GM23338 (cell line): ENCODE measurements around the gene QSOX1. TPM values are rescaled to one million over a fixed set of nuclear protein-coding genes. Genes with fewer than 3 reads are reported as not detected.

ENCODE experiments used
- ATAC-seq: fragments of 200-7000 bp; cut with Tn5 transposase; 3 replicates; pipeline ENCODE4 v1.9.1; 2020
- DNase-seq: peaks from one replicate; pipeline ENCODE4 v3.0.0-alpha.2; 2015; ENCODE audit warnings: low spot score
- H2AFZ ChIP-seq: fragments of 200-600 bp; sonication (generic); 2 replicates; pipeline ENCODE4 v1.8.0; 2016; ENCODE audit warnings: antibody characterized with exemption, mild to moderate bottlenecking, moderate library complexity
- H3F3A ChIP-seq: fragments of 200-600 bp; sonication (generic); replicated peaks from 2 replicates; pipeline ENCODE4 v1.8.0; 2017; ENCODE audit warnings: antibody characterized with exemption, mixed run types, low read depth
- H3K27ac ChIP-seq: fragments of 200-600 bp; sonication (generic); 2 replicates; pipeline ENCODE4 v1.6.1; 2016; ENCODE audit warnings: low read depth
- H3K27me3 ChIP-seq: fragments of 200-600 bp; sonication (generic); 2 replicates; pipeline ENCODE4 v1.8.0; 2016; ENCODE audit warnings: mild to moderate bottlenecking, mixed run types, moderate library complexity; ENCODE audit not compliant: insufficient read depth
- H3K36me3 ChIP-seq: fragments of 200-600 bp; sonication (generic); 2 replicates; pipeline ENCODE4 v1.8.0; 2016; ENCODE audit warnings: mild to moderate bottlenecking; ENCODE audit not compliant: insufficient read depth
- H3K4me1 ChIP-seq: fragments of 200-600 bp; sonication (generic); 2 replicates; pipeline ENCODE4 v1.8.0; 2016; ENCODE audit warnings: mild to moderate bottlenecking, moderate library complexity; ENCODE audit not compliant: insufficient read depth
- H3K4me2 ChIP-seq: fragments of 200-600 bp; sonication (generic); 2 replicates; pipeline ENCODE4 v1.7.1; 2017; ENCODE audit warnings: mixed run types
- H3K4me3 ChIP-seq: fragments of 200-600 bp; sonication (generic); 2 replicates; pipeline ENCODE4 v1.6.1; 2016; ENCODE audit warnings: mixed run types
- H3K79me2 ChIP-seq: fragments of 200-600 bp; sonication (generic); replicated peaks from 2 replicates; pipeline ENCODE4 v1.8.0; 2017; ENCODE audit warnings: mild to moderate bottlenecking; ENCODE audit not compliant: insufficient read depth
- H3K9me2 ChIP-seq: fragments of 200-600 bp; sonication (generic); 2 replicates; pipeline ENCODE4 v1.8.0; 2017; ENCODE audit not compliant: insufficient read depth
- H4K20me1 ChIP-seq: fragments of 200-600 bp; sonication (generic); replicated peaks from 2 replicates; pipeline ENCODE4 v1.8.0; 2017; ENCODE audit warnings: mild to moderate bottlenecking; ENCODE audit not compliant: insufficient read depth
- H3K27ac Mint-ChIP-seq: 2 replicates; pipeline ENCODE4 v1.8.0; 2020; ENCODE audit warnings: inconsistent platforms, mild to moderate bottlenecking, moderate library complexity, mixed read lengths
- H3K27me3 Mint-ChIP-seq: 3 replicates; pipeline ENCODE4 v1.8.0; 2022; ENCODE audit warnings: low read depth, mild to moderate bottlenecking, moderate library complexity, mixed read lengths, inconsistent platforms; ENCODE audit not compliant: insufficient read depth, poor library complexity
- H3K36me3 Mint-ChIP-seq: 3 replicates; pipeline ENCODE4 v1.8.0; 2021; ENCODE audit warnings: low read depth, mild to moderate bottlenecking, inconsistent platforms, moderate library complexity, mixed read lengths
- H3K4me1 Mint-ChIP-seq: 3 replicates; pipeline ENCODE4 v1.8.0; 2020; ENCODE audit warnings: mild to moderate bottlenecking, inconsistent platforms, mixed read lengths
- H3K4me3 Mint-ChIP-seq: 3 replicates; pipeline ENCODE4 v1.8.0; 2021; ENCODE audit warnings: moderate library complexity, mild to moderate bottlenecking, inconsistent platforms, mixed read lengths
- H3K9me3 Mint-ChIP-seq: 3 replicates; pipeline ENCODE4 v1.8.0; 2020; ENCODE audit warnings: moderate library complexity, mild to moderate bottlenecking, inconsistent platforms, mixed read lengths
- CREB1 ChIP-seq: fragments of 250-450 bp; sonication (Bioruptor Pico); IDR thresholded peaks from 2 replicates; pipeline ENCODE4 v1.5.0; 2020; ENCODE audit warnings: low read depth, mild to moderate bottlenecking, moderate library complexity
- EZH2phosphoT487 ChIP-seq: fragments of 200-600 bp; sonication (generic); IDR thresholded peaks from one replicate; pipeline ENCODE4 v1.8.1; 2018; ENCODE audit warnings: antibody characterized with exemption; ENCODE audit not compliant: unreplicated experiment
- NANOG ChIP-seq: IDR thresholded peaks from 2 replicates; pipeline ENCODE4 v1.6.1; 2016; ENCODE audit warnings: antibody characterized with exemption, borderline replicate concordance
- POLR2AphosphoS5 ChIP-seq: IDR thresholded peaks from 2 replicates; pipeline ENCODE4 v1.6.1; 2016; ENCODE audit warnings: antibody characterized with exemption, low read depth
- REST ChIP-seq: IDR thresholded peaks from one replicate; pipeline ENCODE4 v1.6.1; 2018; ENCODE audit warnings: antibody characterized with exemption; ENCODE audit not compliant: unreplicated experiment
- ZNF331 ChIP-seq: fragments of 250-450 bp; sonication (Bioruptor Pico); IDR thresholded peaks from 2 replicates; pipeline ENCODE4 v1.5.0; 2020; ENCODE audit warnings: low read depth, mild to moderate bottlenecking, moderate library complexity
- ZNF462 ChIP-seq: fragments of 250-450 bp; sonication (Bioruptor Pico); IDR thresholded peaks from 2 replicates; pipeline ENCODE4 v1.5.0; 2020; ENCODE audit warnings: mild to moderate bottlenecking, moderate library complexity
- polyA plus RNA-seq: library from polyadenylated mRNA; unstranded; fragments of >200 nt; fragmentation: Nextera tagmentation; extraction: Ambion mirVana; gene quantifications from 2 replicates; pipeline ENCODE4 v1.2.1, GENCODE V29; 2016
- total RNA-seq: library from RNA; depleted of rRNA; stranded (reverse); fragments of >200 nt; shearing (Covaris generic); gene quantifications from 2 replicates; pipeline ENCODE4 v1.2.3, GENCODE V29; 2014
- TF ChIP-seq, protein P1 (sequence below): IDR thresholded peaks from 2 replicates; pipeline ENCODE4 v1.6.1; 2016; ENCODE audit warnings: antibody characterized with exemption
- TF ChIP-seq, protein P2 (sequence below), 2 experiments: fragments of 200-600 bp in 1 of 2; sonication (generic) in 1 of 2; conservative IDR thresholded peaks; 2 replicates each; pipeline versions ENCODE4 v1.5.1 to v1.6.1; 2016 to 2017; ENCODE audit warnings: antibody characterized with exemption in 2 of 2, low read depth in 2 of 2, mild to moderate bottlenecking in 2 of 2, moderate library complexity in 1 of 2

The QSOX1 gene
- total and polyA plus RNA-seq, 2 experiments from 2014 or later, result 47.8 to 119 TPM

- peaks cover 5% of the 10 kb centered on the region; the same call in 2 of the 3 replicates for H3K4me1 Mint-ChIP-seq
Observed at GRCh38 chr1:180197231-180197630, 42.6 kb downstream of the QSOX1 start.

More at GRCh38 chr1:180197231-180197630, 42.6 kb downstream of the QSOX1 start:
- Mint-ChIP-seq H3K36me3 (peaks cover 22% of the 10 kb centered on the region), H3K9me3 (no peaks in the 10 kb centered on the region), H3K27ac (no peak overlapping the region), H3K27me3 (peaks cover 11% of the 10 kb centered on the region), H3K4me3 (no peak overlapping the region)
- Histone ChIP-seq H3K4me2 (no peak overlapping the region), H3K4me1 (no peaks in the 10 kb centered on the region), H3K27ac (no peak overlapping the region), H3K36me3 (no peaks in the 10 kb centered on the region), H3F3A (no peaks in the 10 kb centered on the region), H3K4me3 (no peak overlapping the region), H3K79me2 (no peaks in the 10 kb centered on the region), H3K9me2 (no peaks in the 10 kb centered on the region), H2AFZ (no peak overlapping the region), H4K20me1 (no peaks in the 10 kb centered on the region), H3K27me3 (no peaks in the 10 kb centered on the region)
- no peak for DNase-seq
- ATAC-seq, result no peak
- TF ChIP-seq, protein P1, sequence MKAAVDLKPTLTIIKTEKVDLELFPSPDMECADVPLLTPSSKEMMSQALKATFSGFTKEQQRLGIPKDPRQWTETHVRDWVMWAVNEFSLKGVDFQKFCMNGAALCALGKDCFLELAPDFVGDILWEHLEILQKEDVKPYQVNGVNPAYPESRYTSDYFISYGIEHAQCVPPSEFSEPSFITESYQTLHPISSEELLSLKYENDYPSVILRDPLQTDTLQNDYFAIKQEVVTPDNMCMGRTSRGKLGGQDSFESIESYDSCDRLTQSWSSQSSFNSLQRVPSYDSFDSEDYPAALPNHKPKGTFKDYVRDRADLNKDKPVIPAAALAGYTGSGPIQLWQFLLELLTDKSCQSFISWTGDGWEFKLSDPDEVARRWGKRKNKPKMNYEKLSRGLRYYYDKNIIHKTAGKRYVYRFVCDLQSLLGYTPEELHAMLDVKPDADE, result no peak
- TF ChIP-seq, protein P2, sequence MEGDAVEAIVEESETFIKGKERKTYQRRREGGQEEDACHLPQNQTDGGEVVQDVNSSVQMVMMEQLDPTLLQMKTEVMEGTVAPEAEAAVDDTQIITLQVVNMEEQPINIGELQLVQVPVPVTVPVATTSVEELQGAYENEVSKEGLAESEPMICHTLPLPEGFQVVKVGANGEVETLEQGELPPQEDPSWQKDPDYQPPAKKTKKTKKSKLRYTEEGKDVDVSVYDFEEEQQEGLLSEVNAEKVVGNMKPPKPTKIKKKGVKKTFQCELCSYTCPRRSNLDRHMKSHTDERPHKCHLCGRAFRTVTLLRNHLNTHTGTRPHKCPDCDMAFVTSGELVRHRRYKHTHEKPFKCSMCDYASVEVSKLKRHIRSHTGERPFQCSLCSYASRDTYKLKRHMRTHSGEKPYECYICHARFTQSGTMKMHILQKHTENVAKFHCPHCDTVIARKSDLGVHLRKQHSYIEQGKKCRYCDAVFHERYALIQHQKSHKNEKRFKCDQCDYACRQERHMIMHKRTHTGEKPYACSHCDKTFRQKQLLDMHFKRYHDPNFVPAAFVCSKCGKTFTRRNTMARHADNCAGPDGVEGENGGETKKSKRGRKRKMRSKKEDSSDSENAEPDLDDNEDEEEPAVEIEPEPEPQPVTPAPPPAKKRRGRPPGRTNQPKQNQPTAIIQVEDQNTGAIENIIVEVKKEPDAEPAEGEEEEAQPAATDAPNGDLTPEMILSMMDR (conservative IDR thresholded peaks at IDR 0.05; ENCODE audit: low read depth in 2 of 2), result no peak
- no peak for TF ChIP-seq NANOG
- no peak for TF ChIP-seq REST
- TF ChIP-seq CREB1 (CRISPR knock-in tag), result no peak
- TF ChIP-seq ZNF331 (CRISPR knock-in tag), result no peak
- no peak for TF ChIP-seq ZNF462 (CRISPR knock-in tag)
- TF ChIP-seq POLR2AphosphoS5, result no peak
- no peak for TF ChIP-seq EZH2phosphoT487
